ENCODE measurements around the gene ANKS1B.

GRCh38 chr12:99332936-99333591, 651.7 kb downstream of the ANKS1B start:
- TF ChIP-seq POLR2A (IDR thresholded peaks at IDR 0.05) (no peak), CTCF (IDR thresholded peaks at IDR 0.05) (no peak), EP300 (IDR thresholded peaks at IDR 0.05) (no peak), POLR2AphosphoS5 (IDR thresholded peaks at IDR 0.05) (no peak)

Data from suprapubic skin (tissue), 4 donors.